CD4-positive, alpha-beta T cell treated with Interleukin-1 beta for 1 hour (primary cell): ENCODE measurements around the gene DGUOK.

ENCODE experiments used
- DNase-seq, 2 donors: peaks; one replicate each; pipeline ENCODE4 v3.0.0-alpha.2; 2020 to 2022

DGUOK gene

DNA sequence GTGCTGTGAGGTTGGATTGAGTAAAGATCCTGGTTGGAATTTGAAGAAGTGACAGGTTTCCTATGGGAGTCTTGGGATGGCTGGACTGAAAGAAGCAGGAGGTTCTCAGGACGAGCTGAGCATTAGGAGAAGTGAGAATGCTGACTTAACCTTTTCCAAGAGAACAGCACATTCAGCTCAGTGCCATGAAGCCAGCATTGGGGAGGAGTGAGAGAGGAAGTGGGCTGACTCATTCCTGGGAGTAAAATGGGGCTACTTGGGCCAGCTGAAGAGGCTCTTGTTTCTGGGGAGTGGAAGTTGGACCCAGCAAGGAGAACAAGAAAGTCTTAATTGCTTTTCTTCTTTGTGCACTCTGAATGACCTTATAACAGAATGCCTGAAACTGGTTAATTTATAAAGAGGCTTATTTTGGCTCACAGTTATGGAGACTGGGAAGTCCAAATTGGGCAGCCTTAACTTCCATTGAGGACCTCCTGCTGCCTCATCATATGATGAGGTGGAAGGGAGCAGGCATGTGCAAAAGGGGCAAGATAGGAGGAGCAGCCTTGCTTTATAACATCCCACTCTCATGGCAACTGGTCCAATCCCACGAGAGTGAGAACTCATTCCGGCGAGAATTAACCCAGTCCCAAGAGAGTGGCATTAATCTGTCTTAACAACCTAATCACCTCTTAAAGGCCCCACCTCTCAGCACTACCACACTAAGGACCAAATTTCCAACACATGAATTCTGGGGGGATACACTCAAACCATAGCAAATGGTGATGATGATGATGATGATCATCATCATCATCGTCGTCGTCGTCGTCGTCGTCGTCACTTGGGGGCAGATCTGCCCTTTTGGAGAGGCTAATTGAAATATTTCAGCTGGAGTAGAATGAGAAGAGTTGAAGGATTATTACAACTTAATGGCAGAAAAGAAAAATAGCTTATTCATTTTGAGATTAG, 26.1 kb downstream of the DGUOK start:
- DNase-seq = peak in 1 of 2 donors; percentile 30

DNA sequence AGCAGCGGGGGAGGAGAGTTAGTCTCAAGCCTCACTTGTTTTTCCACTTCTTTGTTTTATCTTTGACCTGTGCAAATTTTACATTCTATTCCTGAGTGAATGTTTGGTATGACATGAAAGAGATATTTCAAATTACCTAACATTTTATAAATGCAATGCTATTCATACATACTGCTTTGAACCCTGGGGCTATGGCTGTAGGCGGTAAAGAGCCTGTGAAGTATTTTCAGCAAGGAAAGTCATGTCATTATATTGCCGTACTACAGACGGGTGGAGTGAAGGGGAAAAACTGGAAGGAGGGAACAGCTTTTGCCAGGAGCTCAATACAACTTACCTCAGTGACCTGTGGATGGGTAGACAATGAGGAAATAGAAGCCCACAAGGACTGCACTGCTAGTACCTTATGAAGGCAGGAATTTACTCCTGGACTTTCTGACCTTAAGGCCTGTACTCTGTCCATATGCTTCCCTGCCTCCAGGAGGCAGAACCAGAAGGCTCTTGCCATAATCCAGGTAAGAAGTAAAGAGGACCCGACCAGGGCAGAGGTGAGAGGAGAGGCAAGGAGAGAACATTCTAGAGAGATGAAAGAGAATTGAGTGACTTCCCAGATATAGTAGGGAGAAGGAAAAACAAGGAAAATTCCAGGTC, 29.7 kb downstream of the DGUOK start:
- DNase-seq = no peak

DNA sequence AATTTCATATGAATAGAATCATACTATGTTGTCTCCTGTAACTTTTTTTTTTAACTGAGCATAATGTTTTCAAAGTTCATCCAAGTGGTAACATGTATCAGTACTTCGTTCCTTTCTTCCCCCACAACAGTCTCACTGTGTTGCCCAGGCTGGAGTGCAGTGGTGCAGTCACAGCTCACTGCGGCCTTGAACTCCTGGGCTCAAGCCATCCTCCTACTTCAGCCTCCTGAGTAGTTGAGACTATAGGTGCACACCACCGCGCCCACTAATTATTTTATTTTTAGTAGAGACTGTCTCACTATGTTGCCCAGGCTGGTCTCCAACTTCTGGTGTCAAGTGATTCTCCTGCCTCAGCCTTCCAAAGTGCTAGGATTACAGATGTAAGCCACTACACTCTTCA, 34.6 kb downstream of the DGUOK start:
- no peak for DNase-seq

DNA sequence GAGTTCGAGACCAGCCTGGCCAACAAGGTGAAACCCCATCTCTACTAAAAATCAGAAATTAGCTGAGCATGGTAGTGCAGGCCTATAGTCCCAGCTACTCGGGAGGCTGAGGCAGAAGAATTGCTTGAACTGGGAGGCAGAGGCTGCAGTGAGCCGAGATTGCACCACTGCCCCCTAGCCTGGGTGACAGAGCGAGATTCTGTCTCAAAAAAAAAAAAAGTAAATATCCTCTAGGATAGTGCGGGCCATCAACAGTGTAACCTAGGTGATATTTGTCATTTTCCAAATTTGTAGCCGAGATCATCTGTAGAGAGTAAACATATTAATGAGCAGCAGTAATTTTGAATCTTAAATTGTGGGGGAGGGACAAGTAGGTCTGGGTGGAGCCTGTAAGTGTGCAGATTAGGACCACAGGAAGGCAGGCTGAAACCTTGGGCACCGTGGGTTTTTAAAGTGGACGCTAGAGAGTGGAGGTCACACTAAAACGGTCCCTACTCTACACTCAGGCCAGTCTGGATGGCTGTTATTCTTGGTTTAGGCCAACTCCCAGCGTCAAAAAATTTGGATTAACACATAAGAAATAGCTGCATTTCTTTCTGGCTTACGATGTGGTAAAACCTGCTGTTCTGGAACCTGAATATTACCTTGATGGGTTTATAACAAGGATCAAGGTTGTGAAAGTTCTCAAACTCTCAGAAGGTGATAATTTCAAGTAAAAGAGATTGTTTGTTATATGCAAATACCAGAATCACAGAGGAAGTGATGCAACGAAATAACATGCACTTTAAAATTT, 35.3 kb downstream of the DGUOK start:
- no peak for DNase-seq

DNA sequence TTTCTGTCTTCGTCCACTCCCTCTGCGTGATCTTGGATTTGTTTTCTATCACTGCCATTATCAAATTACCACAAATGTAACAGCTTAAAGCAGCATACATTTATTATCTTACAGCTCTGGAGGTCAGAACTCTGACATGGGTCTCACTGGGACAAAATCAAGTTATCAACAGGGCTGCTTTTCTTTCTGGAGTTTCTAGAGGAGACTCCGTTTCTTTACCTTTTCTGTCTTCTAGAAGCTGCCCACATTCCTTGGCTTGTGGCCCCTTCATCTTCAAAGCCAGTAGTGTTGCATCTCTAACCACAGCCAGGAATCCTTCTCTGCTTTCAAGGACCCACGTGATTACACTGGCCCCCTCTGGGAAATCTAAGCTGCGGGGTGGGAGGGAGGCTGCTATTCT, 36.1 kb downstream of the DGUOK start:
- no peak for DNase-seq

DNA sequence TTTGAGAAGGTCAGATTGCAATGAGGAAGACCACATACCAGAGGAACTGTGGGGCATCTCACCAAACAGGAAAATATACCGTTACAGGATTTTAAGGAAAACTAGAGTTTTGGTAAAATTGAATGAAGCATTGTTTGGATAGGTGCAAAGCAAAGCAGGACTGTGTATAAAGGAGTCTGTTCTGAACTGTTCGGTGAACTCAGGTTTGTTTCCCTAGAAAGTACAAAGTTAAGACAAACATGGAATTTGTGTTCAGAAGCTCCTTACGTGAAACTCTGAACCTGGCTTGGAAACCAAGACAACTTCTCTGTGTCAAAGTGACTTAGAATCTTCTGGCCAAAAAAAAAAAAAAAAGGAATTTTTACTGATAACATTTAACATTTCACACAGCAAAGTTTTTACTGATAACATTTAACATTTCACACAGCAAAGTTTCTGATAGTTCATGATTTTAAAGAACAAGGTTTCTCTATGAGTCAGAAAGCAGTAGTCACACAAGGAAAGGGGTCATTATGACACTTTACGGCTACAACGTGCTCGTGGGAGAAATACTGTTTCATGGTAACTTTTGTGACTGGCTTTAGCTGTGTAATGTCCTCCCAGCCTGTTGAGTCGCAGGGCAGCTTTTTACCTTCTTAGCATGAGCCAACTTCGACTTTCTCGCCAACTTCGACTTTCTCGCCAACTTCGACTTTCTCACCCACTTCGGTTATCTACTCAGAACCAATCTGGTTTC, 36.9 kb downstream of the DGUOK start:
- DNase-seq = no peak

DNA sequence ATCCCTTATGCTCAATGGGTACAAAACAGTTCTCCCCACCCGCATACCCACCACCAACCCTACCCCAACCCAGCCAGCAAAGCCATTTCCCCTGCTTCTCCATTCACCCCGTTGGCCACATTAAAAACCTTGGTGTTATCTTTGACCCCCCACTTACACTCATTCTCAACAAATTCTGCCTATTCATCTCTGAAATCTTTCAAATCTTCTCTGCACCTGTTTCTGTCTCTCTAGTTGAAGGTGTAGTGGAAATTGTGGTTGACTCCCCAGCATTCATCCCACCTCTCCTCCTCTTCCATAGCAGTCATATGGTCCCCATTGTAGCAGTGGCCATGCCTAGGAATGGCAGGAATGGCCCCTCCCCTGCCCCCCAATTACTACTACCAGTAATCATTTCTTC, 37.5 kb downstream of the DGUOK start:
- DNase-seq = no peak

DNA sequence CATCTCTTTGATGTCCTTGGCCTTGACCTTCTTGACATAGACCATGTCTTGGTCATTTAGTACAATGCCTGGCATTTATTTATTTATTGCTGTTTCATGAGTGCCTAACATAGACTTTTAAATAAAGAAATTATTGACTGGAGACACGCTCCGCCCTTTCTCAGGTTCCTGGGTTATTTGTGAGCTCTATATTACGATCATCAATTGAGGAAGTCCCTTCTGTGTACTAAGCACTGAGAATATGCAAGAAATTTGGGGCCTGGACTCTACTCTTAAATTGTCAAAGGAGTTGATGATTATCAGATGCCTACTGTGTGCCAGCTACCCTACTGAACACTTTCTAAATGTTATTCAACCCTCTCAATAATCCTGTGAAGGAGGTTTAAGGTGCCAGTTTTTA, 38.4 kb downstream of the DGUOK start:
- no peak for DNase-seq

DNA sequence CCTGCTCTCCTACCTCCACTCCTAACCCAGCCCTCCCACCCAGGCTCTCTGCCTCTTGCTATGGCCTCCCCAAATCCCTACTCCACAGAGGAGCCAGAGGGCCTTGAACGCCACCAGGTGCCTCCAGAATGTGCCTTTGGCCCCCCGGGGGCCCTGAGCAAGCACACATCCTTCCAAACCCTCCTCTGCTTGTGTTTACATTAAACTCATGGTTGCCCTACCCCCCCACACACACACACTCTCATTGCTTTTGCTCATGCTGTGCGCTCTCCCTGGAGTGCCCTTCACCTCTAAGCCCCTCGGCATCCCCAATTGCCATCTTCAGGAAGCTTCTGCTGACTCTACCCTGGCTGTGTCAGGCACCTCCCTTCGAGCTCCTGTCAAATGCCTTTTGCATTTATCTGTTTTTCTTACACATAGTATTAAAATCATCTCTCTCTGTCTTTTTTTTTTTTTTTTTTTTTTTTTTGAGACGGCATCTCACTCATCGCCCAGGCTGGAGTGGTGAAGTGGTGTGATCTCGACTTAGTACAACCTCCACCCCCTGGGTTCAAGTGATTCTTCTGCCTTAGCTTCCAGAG, 41.8 kb downstream of the DGUOK start:
- DNase-seq = no peak

DNA sequence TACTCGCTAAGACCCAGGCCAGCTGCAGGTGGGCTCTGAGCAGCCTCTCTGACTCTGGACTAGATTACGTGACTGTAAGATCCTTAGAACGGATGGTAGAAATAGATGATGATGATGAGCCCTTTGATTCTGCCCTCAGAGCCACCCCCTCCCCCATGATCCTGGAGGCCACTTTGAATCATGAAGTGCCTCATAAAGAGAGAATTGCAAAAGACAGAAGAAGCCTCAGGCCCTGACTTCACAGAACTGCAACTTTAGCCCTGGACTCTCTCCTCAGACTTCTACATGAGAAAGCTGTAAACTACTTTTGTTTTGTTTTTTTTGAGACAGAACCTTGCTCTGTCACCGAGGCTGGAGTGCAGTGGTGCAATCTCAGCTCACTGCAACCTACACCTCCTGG, 42.7 kb downstream of the DGUOK start:
- no peak for DNase-seq

DNA sequence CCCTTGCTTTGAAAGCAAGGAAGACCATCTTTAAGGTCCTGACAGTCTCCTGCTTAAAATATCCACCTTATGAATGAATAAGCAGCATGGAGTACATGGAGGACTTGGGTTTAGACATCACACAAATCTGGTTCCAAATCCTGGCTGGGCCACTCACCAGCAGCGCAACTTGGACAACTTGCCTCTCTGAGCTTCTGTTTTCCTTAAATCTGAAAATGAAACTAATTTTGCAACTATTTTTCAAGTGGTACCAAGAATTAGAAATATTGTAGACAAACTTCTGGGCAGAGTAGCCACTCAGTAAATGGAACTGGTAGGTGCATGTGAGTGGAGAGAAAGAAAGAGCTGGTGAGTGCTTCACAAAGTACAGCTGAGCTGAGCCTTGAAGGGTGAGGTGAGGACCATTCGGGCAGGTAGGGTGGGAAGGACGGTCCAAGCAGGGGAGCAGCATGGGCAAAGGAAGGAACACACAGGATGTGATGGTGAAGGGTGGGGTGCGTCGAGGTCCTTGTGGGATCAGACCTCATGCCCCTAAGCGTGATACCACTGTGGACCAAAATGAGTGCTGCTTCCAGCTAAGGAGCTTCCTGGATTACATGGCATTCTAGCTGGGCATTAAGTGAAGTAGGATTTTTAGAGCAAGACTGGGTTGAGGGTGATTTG, 43.6 kb downstream of the DGUOK start:
- DNase-seq = no peak

DNA sequence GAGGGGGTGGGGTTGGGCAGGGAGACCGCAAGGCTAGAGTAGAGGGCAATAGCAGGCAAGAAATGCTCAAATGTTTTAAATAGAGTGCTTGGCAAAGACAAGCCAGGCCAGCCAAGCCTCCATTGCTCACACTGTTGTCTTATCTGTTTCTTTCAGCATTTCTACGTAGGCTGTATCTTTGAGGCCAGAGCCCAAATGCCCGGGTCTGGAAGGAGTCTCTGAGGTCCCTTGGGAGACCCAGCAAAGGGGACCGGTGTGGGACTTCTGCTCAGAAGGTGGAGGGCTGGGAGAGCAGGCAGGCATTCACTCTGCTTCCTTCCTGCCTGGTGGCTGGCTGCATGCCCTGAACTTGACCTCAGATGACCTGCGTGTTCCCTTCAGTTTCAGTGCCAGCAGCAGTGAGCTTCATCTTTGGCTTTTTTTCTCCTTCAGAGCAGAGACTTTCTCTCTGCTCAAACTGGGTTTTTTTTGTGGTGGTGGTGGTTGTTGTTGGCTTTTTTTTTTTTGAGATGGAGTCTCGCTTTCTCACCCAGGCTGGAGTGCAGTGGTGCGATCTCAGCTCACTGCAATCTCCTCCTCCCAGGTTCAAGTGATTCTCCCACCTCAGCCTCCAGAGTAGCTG, 44.3 kb downstream of the DGUOK start:
- peak; percentile 70 to 74 for DNase-seq

DNA sequence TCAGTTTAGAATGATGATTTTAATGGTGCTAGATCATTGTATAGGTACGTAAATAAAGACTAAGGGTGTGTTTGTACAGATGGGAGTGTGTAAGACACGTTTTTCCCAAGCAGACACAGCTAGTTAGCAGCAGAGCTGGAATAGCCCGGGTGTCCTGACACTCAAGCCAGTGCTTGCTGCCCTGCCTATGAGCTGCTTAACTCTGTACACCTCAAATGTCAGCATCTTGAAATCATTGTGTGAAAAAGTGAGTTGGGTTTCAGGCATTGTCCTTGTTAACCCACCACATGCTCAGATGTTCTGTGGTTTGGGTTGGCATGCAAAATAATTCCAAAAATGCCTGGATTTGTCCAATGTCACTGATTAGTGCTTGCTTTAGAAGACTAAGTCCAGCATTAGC, 45.0 kb downstream of the DGUOK start:
- DNase-seq = no peak

DNA sequence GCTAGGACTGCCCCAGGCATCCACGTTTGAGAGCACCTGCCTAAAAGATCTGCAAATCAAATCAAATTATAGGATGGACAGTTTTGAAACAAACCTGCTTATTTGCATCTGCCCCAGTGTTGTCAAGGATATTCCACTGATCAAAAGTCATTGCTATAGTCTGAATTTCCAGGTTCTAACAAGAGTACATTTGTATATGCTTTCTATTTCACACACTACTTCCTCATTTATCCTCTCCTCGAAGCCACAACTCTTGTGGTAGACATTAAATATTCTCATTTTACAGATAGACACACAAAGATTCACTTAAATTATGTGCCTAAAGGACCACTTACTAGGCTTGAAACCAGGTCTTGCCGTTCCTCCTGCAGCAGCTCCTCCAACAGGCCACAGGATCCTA, 46.2 kb downstream of the DGUOK start:
- no peak for DNase-seq

DNA sequence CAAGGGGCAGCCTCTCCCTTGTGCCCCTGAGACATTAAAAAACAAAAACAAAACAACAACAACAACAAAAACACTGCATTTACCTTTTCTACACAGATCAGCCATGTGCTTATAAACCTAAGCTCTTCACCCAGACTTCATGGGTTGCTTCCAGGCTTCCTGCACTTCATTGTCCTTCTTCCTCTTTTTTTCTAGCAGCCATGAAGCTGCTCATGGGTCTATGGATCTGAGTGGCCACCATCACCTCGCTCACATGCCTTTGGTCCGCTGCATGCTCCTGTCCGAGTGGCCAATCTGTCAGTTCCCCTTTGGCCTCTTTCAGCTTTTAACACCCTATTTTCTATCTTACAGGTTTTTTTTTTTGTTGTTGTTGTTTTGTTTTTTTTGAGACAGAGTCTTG, 49.1 kb downstream of the DGUOK start:
- DNase-seq = no peak

DNA sequence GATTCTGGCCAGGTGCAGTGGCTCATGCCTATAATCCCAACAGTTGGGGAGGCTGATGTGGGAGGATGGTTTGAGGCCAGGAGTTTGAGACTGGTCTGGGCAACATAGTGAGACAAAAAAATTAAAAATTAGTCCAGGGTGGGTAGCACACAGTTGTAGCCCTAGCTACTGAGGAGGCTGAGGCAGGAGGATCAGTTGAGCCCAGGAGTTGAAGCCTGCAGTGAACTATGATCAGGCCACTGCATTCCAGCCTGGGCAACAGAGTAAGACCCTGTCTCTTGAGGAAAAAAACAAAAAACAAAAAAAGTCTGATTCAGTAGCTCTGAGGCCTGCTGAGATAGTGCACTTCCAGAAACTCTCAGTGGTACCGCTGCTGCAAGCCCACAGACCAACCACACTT, 50.1 kb downstream of the DGUOK start:
- no peak for DNase-seq

DNA sequence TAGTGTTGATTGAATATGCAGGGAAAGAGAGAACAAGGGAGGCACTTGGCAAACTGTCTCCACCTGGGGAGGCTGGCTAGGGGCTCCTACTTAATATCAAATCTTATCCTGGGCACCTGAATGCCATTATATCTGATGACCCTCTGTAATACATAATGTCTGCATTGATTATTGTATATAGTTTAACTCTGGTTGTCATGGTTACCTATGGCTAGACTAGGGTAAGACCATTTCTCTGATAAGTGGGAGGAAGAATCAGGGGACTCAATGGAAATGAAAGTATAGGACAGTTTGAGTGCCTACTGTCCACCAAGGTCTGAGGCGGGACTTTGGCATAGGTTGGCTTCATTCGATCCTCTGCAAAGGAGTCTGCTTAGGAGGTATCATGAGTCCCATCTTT, 50.8 kb downstream of the DGUOK start:
- no peak for DNase-seq

DNA sequence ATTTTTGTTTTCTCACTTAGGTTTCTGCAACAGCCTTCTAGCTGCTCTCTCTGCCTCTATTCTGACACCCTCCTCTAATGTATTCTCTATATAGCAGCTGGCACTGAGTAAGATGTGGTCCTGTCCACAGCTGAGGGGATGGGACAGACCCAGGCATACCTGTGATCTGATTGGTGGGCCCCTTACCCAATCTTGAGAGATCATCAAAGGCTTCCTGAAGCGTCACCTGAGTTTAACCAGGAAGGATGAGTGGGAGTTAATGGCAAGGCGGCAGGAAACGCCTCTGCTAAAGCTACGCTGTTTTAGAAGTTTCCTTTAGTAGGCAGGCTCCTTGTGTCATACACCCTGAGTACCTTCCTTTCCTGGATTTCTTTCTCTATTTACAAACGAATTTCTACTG, 52.3 kb downstream of the DGUOK start:
- DNase-seq = peak; percentile 80 to 85

DNA sequence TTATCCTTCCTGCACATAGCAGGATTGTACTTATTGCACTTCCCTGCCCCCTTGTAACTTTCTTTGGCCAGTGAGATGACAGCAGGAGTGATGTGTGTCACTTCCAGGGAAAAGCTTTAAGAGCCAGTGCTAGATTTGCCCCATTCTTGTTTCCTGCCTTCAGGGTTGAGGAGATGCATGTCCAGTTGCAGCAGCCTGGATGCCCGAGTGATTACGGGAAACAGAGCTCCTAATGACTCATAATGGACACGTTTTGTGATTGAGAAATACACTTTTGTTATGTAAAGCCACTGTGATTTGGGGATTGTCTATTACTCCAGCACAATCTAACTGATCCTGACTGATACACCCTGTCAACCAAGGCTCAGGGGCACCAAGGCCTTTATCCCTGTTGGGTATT, 53.0 kb downstream of the DGUOK start:
- DNase-seq = peak in 1 of 2 donors; percentile 34

DNA sequence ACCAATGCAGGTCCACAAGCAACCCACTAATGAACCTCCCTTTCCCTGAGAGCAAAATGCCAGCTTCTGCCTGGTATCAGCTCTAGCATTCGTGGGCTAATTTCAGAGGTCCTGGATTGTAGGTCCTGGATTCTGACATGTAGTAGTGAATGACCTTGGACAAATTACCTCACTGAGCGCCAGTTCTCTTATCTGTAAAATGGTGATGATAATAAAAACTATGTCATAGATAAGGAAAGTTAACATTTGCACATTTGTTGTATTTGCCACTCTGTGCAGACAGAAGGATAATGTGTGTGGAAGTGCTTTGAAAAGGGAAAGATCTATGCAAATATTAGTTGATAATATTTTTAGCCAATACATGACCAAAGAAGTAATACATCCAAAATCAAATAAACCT, 53.9 kb downstream of the DGUOK start:
- DNase-seq = no peak
